ENCODE measurements around the gene C4BPB. TPM values are rescaled to one million over a fixed set of nuclear protein-coding genes. Genes with fewer than 3 reads are reported as not detected.
A peak's percentile ranks its signal among the peaks of the same experiment; 100 is the strongest.
"Not testable (repeated sequence)": the region's sequence is repeated elsewhere in the genome, so short reads cannot be mapped to it uniquely, and the experiment has no call there.

The C4BPB gene
- total RNA-seq, result 0.24 TPM
- long read RNA-seq, result 0 reads

DNA sequence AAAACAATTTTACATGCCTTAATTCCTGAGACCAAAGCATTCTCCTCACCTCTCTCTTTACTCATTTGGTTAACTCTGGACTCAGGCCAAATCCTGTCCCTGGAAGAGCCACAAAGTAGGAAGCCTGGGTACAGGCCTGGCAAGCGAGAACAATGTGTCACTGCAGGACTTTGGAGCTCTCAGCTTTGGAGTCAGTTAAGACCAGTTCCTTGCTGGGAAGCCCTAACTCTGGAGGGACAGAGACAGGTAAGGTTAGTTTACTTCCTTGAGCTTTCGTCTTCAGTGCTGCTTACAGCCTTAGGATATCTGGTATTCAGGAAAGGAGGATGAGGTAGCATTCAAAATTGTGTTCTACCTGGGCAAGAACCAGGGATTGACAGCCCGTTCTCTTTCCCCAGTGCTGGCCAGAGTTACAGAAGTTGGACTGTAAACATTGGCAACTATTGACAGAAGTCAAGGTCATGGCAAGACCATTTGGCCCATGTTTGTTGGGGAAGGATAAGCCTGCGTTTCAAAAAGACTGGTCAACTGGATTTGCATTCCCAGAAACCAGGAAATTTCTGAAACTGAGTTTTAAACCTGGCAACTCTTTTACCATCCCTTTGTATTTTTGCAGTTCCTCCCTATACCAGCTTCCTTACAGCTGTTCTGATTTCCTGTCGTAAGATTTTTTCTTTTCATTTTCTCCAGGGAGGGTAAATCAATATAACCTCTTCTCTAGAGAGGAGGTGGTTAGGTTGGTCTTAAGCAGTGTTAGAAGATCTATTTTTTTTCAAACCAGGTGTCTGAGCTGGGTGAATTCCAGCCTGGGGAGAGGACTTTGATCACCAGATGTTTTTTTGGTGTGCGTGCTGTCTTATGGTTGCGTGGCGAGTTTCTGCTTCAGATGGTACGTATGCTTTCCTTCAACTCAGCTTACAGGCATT is at the start of gene C4BPB:
TSS of gene C4BPB (plus strand) at position 160 of the 926 bp plus-strand sequence. CDS start at position 832, 672 bp downstream.
- intact Hi-C loops (cut with DNase I), result no loop called here
- DNase-seq (ENCODE audit: low spot score), result no peak

DNA sequence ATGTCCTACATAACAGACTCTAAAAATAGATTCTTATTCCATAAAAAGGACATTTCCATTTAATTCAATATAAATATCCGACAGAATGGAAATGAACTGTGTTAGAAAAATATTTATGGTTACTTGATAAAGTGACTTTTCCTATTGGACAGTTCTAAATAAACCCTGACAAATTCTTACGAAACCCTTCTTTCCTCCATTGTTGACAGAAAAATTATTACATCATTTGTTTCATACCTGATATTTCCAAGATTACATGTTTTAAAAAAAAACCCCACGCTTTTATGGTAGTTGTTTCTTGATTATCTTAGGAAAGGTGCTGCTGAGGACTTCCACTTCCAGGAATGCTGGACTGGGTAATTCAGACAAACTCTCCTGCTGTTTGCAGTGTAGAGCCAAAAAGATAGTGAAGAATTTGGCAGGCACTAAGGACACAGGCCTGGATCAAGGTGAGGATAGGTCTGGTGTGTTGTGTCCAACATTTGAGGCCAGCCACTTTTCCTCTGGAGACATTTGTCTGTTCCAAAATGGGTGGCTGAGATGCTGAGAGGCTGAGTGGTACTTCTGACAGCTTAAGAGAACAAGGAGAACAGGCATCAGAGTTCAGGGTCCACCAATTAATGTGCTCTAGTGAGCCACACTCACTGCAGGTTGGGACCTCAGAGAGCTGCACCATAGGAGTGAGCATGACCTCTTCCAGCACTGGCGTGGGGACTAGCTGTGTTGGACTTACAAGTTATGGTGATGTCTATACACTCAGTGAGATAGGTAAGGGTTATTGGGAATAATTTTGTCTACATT is 49.1 kb upstream of the C4BPB start:
- intact Hi-C loops (cut with DNase I), result no loop called here
- no peak for DNase-seq (ENCODE audit: low spot score)

- intact Hi-C loops (cut with DNase I), result no loop called here
- no peak for DNase-seq (ENCODE audit: low spot score)
Measured at GRCh38 chr1:207040181-207040533, 48.5 kb upstream of the C4BPB start.

DNA sequence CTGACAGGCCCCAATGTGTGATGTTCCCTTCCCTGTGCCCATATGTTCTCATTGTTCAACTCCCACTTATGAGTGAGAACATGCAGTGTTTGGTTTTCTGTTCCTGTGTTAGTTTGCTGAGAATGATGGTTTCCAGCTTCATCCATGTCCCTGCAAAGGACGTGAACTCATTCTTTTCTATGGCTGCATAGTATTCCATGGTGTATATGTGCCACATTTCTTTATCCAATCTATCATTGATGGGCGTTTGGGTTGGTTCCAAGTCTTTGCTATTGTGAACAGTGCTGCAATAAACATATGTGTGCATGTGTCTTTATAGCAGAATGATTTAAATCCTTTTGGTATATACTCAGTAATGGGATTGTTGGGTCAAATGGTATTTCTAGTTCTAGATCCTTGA is 47.3 kb upstream of the C4BPB start:
- intact Hi-C loops (cut with DNase I); DNase-seq (ENCODE audit: low spot score): not testable (repeated sequence)

DNA sequence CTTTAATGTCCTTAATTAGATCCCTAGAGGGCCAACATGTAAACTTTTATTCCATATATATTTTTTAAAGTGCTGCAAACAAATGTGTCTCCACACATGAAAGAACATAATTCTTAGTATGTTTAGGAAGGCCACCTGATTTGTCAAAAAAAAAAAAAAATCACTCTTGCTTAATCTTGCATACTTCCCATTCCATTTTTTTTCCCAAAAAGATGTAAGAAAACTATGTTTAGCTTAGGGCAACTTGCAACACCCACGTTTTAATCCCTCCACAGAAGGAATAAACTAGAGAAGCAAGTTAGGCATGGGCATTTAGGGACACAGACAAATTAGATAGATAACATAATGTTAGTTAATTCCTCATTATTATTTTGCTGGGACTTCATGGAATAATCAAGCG is 43.2 kb upstream of the C4BPB start:
- no peak for DNase-seq (ENCODE audit: low spot score)
- intact Hi-C loops (cut with DNase I), result no loop called here

DNA sequence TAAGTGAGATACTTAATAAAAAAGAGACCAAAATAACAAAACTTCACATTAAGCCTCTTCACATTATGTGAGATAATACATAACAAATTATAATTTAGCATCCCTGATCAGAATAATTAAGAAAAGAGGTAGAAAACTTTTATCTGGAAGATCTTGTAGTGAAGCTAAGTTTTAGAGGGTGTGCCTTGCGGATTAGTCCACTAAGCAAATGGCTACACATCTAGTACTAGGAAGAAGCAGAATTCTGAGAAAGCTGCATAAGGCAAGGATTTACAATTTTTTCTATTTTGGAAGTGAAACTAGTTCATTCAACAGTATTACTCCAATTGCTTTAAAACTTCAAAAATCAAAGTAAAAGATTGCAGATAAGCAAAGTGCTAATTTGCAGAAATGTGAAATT is 41.2 kb upstream of the C4BPB start:
- intact Hi-C loops (cut with DNase I), result no loop called here
- DNase-seq (ENCODE audit: low spot score), result no peak

- no peak for DNase-seq (ENCODE audit: low spot score)
- intact Hi-C loops (cut with DNase I), result loop anchor here (2.0 kb wide), 1 partner anchor 29 kb away; no protein-coding TSS in a partner anchor
Measured at GRCh38 chr1:207048041-207048440, 40.6 kb upstream of the C4BPB start.

GRCh38 chr1:207049054-207049453 is 39.6 kb upstream of the C4BPB start:
- intact Hi-C loops (cut with DNase I), result loop anchor here (2.0 kb wide), 1 partner anchor 28 kb away; no protein-coding TSS in a partner anchor
- DNase-seq (ENCODE audit: low spot score), result no peak

GRCh38 chr1:207049514-207049913 is 39.1 kb upstream of the C4BPB start:
- DNase-seq (ENCODE audit: low spot score), result no peak
- intact Hi-C loops (cut with DNase I), result loop anchor here (2.0 kb wide), 1 partner anchor 27 kb away; no protein-coding TSS in a partner anchor

DNA sequence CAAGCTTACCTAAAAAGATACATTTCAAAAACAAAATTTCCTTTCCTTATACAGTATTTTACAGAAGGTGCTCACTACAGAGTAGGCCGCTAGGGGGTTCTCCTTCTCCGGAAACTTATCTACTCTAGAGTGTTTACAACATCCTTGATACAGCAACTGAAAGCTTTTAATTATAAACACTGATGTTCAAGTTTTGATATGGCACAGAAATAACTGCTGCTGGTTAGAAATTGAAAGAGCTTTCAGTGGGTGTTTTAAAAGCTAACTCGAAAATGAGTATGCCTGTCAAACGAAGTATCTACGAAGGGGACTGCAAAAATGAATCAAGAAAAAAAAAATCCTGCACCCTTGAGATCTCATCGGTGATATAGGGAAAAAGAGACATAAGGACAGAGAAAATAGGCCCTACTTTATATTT is 38.7 kb upstream of the C4BPB start:
- DNase-seq (ENCODE audit: low spot score), result no peak
- intact Hi-C loops (cut with DNase I), result loop anchor here (2.0 to 10.0 kb wide), 4 partner anchors 27 to 545 kb away; partner anchors contain the start of genes CD55 and RASSF5

GRCh38 chr1:207050480-207051190 is 38.0 kb upstream of the C4BPB start:
- peak; percentile 93 for DNase-seq (ENCODE audit: low spot score)
- intact Hi-C loops (cut with DNase I), result loop anchor here (5.0 to 10.0 kb wide), 3 partner anchors 272 to 546 kb away; partner anchors contain the start of genes CD55 and RASSF5

GRCh38 chr1:207051191-207051943 is 37.3 kb upstream of the C4BPB start, which contains the start of gene YOD1:
TSS of gene YOD1 (minus strand) at chr1:207051208. CDS start at chr1:207051030, 178 bp downstream.
- intact Hi-C loops (cut with DNase I), result loop anchor here (5.0 to 10.0 kb wide), 3 partner anchors 271 to 547 kb away; partner anchors contain the start of genes CD55 and RASSF5
- DNase-seq (ENCODE audit: low spot score), result no peak

DNA sequence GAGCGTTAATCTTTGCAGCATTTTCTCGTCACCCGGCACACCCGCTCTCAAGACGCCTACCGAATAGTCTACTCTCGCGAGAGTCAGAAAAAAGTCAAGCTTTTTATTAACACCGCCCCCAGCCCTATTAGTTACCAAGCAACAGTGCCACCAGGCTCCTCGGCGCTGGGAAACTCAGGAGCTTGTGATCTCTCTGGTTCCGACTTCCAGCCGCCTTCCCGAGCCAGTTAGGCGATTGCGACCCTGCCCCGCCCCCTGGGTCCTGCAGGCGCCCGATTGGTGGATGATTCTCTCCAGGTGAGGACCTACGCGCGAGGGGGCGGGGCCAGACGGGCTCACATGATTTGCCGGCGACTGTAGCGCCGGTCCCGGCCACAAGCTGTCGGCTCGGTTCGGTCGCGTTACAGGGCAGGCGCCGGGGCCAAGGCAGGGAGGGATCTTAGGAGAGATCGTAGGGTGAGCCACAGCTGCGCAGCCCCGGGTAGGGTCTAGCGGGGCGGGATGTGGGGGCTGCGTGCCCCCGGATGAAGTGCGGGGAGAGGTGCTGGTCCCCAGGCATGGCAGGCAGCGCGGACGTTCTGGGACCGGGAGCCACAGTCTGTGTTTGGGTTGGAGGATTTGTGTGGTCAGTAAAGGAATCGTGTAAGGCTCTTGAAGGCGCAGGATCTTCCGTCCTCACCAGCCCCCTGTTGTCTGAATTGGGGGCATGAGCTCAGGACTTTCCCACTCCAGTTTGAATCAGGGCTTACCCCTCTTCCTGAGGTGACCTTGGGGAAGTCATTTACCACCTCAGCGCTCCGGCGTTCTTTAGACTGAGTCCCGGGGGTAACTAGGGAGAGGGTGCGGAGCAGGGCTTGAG is 35.5 kb upstream of the C4BPB start, which contains the start of gene PFKFB2:
TSS of gene PFKFB2 (plus strand) at position 365 of the 859 bp plus-strand sequence. CDS start 1,443 bp downstream, outside the sequence.
- intact Hi-C loops (cut with DNase I), result loop anchor here (5.0 to 10.0 kb wide), 3 partner anchors 269 to 548 kb away; partner anchors contain the start of genes CD55 and RASSF5

GRCh38 chr1:207054491-207054890 is 34.2 kb upstream of the C4BPB start:
- intact Hi-C loops (cut with DNase I), result loop anchor here (5.0 to 10.0 kb wide), 3 partner anchors 268 to 550 kb away; partner anchors contain the start of genes CD55 and RASSF5
- DNase-seq (ENCODE audit: low spot score), result no peak

More for the DNA sequence above, 35.5 kb upstream of the C4BPB start, which contains the start of gene PFKFB2:
- DNase-seq (ENCODE audit: low spot score), result peak; percentile 99

DNA sequence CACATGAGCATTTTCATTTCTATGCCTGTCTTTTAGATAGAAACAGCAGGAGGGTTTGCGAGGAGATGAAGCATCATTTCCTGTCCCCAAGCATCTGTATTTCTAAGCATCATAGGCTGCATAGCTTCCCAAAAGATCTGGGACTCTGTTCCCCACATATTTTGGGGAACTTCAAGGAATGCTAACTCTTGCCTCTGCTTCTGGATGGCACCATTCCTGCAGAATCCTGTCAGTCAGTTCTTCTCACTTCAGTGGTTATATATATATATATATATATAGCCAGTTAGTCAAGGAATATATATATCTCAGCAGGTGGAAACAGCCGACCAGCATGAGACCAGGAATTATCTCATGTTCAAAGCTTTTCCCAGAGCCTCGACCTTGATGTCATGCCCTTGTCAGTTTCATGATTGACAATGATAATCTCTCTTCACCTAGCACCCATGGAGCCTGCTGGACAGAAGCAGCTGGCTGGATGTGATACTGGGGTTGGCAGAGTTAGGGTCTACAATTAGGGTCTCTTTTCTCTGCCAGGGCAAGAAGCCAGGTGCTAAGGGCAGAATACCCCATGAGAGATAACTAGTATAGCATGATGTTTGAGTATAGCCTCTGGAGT is 33.2 kb upstream of the C4BPB start:
- intact Hi-C loops (cut with DNase I), result loop anchor here (10.0 kb wide), 2 partner anchors 381 to 551 kb away; partner anchors contain the start of gene RASSF5
- DNase-seq (ENCODE audit: low spot score), result no peak

GRCh38 chr1:207056673-207057072 is 32.0 kb upstream of the C4BPB start:
- intact Hi-C loops (cut with DNase I), result loop anchor here (10.0 kb wide), 2 partner anchors 382 to 552 kb away; partner anchors contain the start of gene RASSF5

More at GRCh38 chr1:207056673-207057072, 32.0 kb upstream of the C4BPB start:
- no peak for DNase-seq (ENCODE audit: low spot score)
